Ovary (tissue), 9 donors: ENCODE measurements around the gene NUTM1. TPM values are rescaled to one million over a fixed set of nuclear protein-coding genes. Genes with fewer than 3 reads are reported as not detected.

ENCODE experiments used
- DNase-seq, 5 donors: peaks; one replicate each; pipeline ENCODE4 v3.0.0-alpha.2; 2019 to 2020
- H3K27ac ChIP-seq, 2 donors: fragments of 200-600 bp; one replicate each; pipeline versions ENCODE4 v1.5.1 to v1.8.0; 2019 to 2022
- H3K27me3 ChIP-seq: fragments of 200-600 bp; one replicate; pipeline ENCODE4 v1.8.0; 2022
- H3K36me3 ChIP-seq: fragments of 200-600 bp; sonication (generic); one replicate; pipeline ENCODE4 v1.5.1; 2019
- H3K4me1 ChIP-seq: one replicate; pipeline ENCODE4 v1.8.1; 2013; ENCODE audit warnings: mild to moderate bottlenecking, moderate library complexity; ENCODE audit not compliant: insufficient read depth
- H3K4me3 ChIP-seq: fragments of 200-600 bp; sonication (generic); one replicate; pipeline ENCODE4 v1.5.1; 2017
- H3K9me3 ChIP-seq, 2 donors: fragments of 200-600 bp in 1 of 2; sonication (generic) in 1 of 2; one replicate each; pipeline versions ENCODE4 v1.5.1 to v1.8.1; 2013 to 2019; ENCODE audit warnings: mild to moderate bottlenecking in 1 of 2, moderate library complexity in 1 of 2
- CTCF ChIP-seq, 3 donors: fragments of 450-650 bp in 2 of 3; fragments of 200-600 bp in 1 of 3; IDR thresholded peaks; one replicate each; pipeline versions ENCODE4 v1.5.1 to v1.8.0; 2016 to 2022; ENCODE audit warnings: antibody characterized with exemption in 3 of 3, mild to moderate bottlenecking in 1 of 3
- EP300 ChIP-seq: sonication (generic); formaldehyde crosslinking; IDR thresholded peaks from one replicate; pipeline ENCODE4 v1.6.1; 2017; ENCODE audit warnings: antibody characterized with exemption
- POLR2A ChIP-seq: fragments of 450-650 bp; IDR thresholded peaks from one replicate; pipeline ENCODE4 v1.6.1; 2017; ENCODE audit warnings: antibody characterized with exemption, mild to moderate bottlenecking, moderate library complexity
- WGBS, 3 donors: extraction: QIAGEN DNeasy Blood & Tissue Kit in 1 of 3; methylation state at CpG; one replicate each; pipeline versions ENCODE4 v1.1.5 to v1.1.7; 2013 to 2017; 5-methylcytosine and 5-hydroxymethylcytosine counted together
- intact Hi-C, 4 donors: fragments of 100-400 bp; cut with DNase I; formaldehyde crosslinking; loops; one replicate each; pipeline versions ENCODE4 v1.11.0 to v1.15.1; 2022 to 2023
- polyA plus RNA-seq, 2 donors: library from polyadenylated mRNA; stranded (reverse); fragments of 200-250 nt in 1 of 2; fragments of 350-450 nt in 1 of 2; fragmentation: Illumina TruSeq in 1 of 2; extraction: RNeasy Lipid Tissue Mini Kit (QIAGEN cat#74804) in 1 of 2; gene quantifications; one replicate each; pipeline ENCODE4 v1.2.3, GENCODE V29; 2013 to 2014
- total RNA-seq, 7 donors: library from RNA; depleted of rRNA in 2 of 7; stranded (reverse); fragments of >200 nt in 2 of 7; fragmentation: NEBNext Ultra II Directional in 3 of 7; extraction: Animal tissue kit (Norgen Biotek cat#: 25700) in 3 of 7; gene quantifications; one replicate each; pipeline versions ENCODE4 v1.1.0 to v1.2.4, GENCODE V29; 2016 to 2023
- donor health status: DM: no; HTN: no; CAD: no; lungs with moderate emphysema.
- donor health status: DM: no; HTN: no; CAD: no.
- donor health status: Bipolar disorder and iron deficiency.
- donor health status: DM: yes; HTN: yes; CAD: no.
- donor health status: DM: no; HTN: no; CAD: no.
- donor health status: DM: yes; HTN: yes; CAD: no.

The NUTM1 gene
- total and polyA plus RNA-seq, 9 donors: not detected

GRCh38 chr15:34311563-34311962 lies 31.6 kb upstream of the NUTM1 start:
- TF ChIP-seq EP300 (no peak), CTCF (IDR thresholded peaks at IDR 0.05) (no peak), POLR2A (no peak)
- no peak overlapping the region for H3K4me3 ChIP-seq
- 87 to 94% (median 92%) methylated on average over 1 of the region's 1 CpG for WGBS, 3 donors
- DNase-seq: no peak
- no peak overlapping the region for H3K27ac ChIP-seq
- no peaks in the 10 kb centered on the region for H3K36me3 ChIP-seq
- no peaks in the 10 kb centered on the region for H3K9me3 ChIP-seq
- intact Hi-C loops: no loop called here
- H3K27me3 ChIP-seq: no peaks in the 10 kb centered on the region
- no peaks in the 10 kb centered on the region for H3K4me1 ChIP-seq

- H3K9me3 ChIP-seq: no peaks in the 10 kb centered on the region
- no peaks in the 10 kb centered on the region for H3K4me1 ChIP-seq
- no peak for TF ChIP-seq CTCF (IDR thresholded peaks at IDR 0.05)
- TF ChIP-seq POLR2A: no peak
- intact Hi-C loops: no loop called here
- 82 to 86% (median 85%) methylated on average over 3 of the region's 3 CpGs for WGBS, 3 donors
- H3K4me3 ChIP-seq: no peak overlapping the region
- no peaks in the 10 kb centered on the region for H3K36me3 ChIP-seq
- DNase-seq: no peak
- H3K27ac ChIP-seq: no peak overlapping the region
- no peaks in the 10 kb centered on the region for H3K27me3 ChIP-seq
Observed at GRCh38 chr15:34314491-34315490, 28.3 kb upstream of the NUTM1 start.

GRCh38 chr15:34318277-34319079 lies 24.6 kb upstream of the NUTM1 start:
- 3 to 9% (median 6%) methylated on average over 10 of the region's 10 CpGs for whole genome bisulfite sequencing, 3 donors
- no peaks in the 10 kb centered on the region for H3K4me1 ChIP-seq
- H3K27ac ChIP-seq: no peak overlapping the region
- DNase-seq: peak; percentile 29 to 61 (median 39)
- no peaks in the 10 kb centered on the region for H3K27me3 ChIP-seq
- H3K4me3 ChIP-seq: peak overlapping the region; percentile 50
- intact Hi-C loops: no loop called here
- TF ChIP-seq EP300 (no peak), POLR2A (no peak), CTCF (IDR thresholded peaks at IDR 0.05) (no peak)
- no peaks in the 10 kb centered on the region for H3K9me3 ChIP-seq
- H3K36me3 ChIP-seq: no peaks in the 10 kb centered on the region

GRCh38 chr15:34323217-34323616 lies 19.9 kb upstream of the NUTM1 start:
- no peak for DNase-seq
- Histone ChIP-seq H3K4me3 (no peak overlapping the region), H3K4me1 (no peaks in the 10 kb centered on the region), H3K27ac (no peak overlapping the region), H3K9me3 (no peaks in the 10 kb centered on the region), H3K27me3 (no peaks in the 10 kb centered on the region), H3K36me3 (no peaks in the 10 kb centered on the region)
- intact Hi-C loops: no loop called here
- 93 to 97% (median 95%) methylated on average over 10 of the region's 10 CpGs for WGBS, 3 donors
- TF ChIP-seq EP300 (no peak), POLR2A (no peak), CTCF (IDR thresholded peaks at IDR 0.05) (no peak)
